HEK293 (cell line): ENCODE data around the gene NR3C2.

Experiments used
- PATZ1 ChIP-seq: fragments of 450-650 bp; formaldehyde crosslinking; IDR thresholded peaks from 2 replicates; pipeline ENCODE4 v1.5.1; 2016; ENCODE audit warnings: missing biosample characterization, missing genetic modification characterization
- RBAK ChIP-seq: fragments of 450-650 bp; formaldehyde crosslinking; IDR thresholded peaks from 2 replicates; pipeline ENCODE4 v1.5.1; 2016; ENCODE audit warnings: missing biosample characterization, missing genetic modification characterization
- ZBTB26 ChIP-seq: fragments of 450-650 bp; formaldehyde crosslinking; optimal IDR thresholded peaks from 2 replicates; pipeline ENCODE3; 2016; ENCODE audit warnings: missing biosample characterization, mild to moderate bottlenecking, missing genetic modification characterization
- ZFP37 ChIP-seq: fragments of 450-650 bp; formaldehyde crosslinking; IDR thresholded peaks from 2 replicates; pipeline ENCODE4 v1.5.1; 2016; ENCODE audit warnings: missing biosample characterization, missing genetic modification characterization
- ZNF670 ChIP-seq: fragments of 450-650 bp; formaldehyde crosslinking; IDR thresholded peaks from 2 replicates; pipeline ENCODE4 v1.5.1; 2016; ENCODE audit warnings: missing biosample characterization, missing genetic modification characterization, low read depth
- ZNF776 ChIP-seq: fragments of 450-650 bp; formaldehyde crosslinking; IDR thresholded peaks from 2 replicates; pipeline ENCODE4 v1.5.0; 2017; ENCODE audit warnings: missing biosample characterization, missing genetic modification characterization, borderline replicate concordance
- ZNF792 ChIP-seq: fragments of 450-650 bp; formaldehyde crosslinking; IDR thresholded peaks from 2 replicates; pipeline ENCODE4 v1.5.1; 2016; ENCODE audit warnings: missing biosample characterization, missing genetic modification characterization
- TF ChIP-seq, protein P1 (sequence below): fragments of 450-650 bp; formaldehyde crosslinking; IDR thresholded peaks from 2 replicates; pipeline ENCODE4 v1.5.1; 2016; ENCODE audit warnings: missing biosample characterization, missing genetic modification characterization

DNA sequence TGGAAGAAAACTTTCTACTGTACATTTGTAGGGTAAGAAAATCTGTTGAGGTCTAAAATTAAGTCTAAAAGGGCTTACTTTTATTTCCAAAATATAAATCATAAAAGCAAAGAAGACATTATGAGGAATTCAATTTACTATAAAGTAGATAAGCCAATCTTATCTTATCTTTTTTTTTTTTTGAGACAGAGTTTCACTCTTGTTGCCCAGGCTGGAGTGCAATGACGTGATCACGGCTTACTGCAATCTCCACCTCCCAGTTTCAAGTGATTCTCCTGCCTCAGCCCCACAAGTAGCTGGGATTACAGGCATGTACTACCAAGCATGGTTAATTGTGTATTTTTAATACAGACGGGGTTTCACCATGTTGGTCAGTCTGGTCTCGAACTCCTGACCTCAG lies 166.9 kb downstream of the NR3C2 start:
- TF ChIP-seq ZFP37 (no peak), ZNF792 (tag by site-specific recombination) (no peak), PATZ1 (no peak), RBAK (tag by site-specific recombination) (no peak), ZNF776 (tag by site-specific recombination) (no peak), ZNF670 (tag by site-specific recombination) (no peak), ZBTB26 (tag by site-specific recombination) (no peak)
- TF ChIP-seq, protein P1, sequence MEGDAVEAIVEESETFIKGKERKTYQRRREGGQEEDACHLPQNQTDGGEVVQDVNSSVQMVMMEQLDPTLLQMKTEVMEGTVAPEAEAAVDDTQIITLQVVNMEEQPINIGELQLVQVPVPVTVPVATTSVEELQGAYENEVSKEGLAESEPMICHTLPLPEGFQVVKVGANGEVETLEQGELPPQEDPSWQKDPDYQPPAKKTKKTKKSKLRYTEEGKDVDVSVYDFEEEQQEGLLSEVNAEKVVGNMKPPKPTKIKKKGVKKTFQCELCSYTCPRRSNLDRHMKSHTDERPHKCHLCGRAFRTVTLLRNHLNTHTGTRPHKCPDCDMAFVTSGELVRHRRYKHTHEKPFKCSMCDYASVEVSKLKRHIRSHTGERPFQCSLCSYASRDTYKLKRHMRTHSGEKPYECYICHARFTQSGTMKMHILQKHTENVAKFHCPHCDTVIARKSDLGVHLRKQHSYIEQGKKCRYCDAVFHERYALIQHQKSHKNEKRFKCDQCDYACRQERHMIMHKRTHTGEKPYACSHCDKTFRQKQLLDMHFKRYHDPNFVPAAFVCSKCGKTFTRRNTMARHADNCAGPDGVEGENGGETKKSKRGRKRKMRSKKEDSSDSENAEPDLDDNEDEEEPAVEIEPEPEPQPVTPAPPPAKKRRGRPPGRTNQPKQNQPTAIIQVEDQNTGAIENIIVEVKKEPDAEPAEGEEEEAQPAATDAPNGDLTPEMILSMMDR (tag by site-specific recombination): no peak
